NCI-H2196 (cell line): ENCODE results near the gene FN3K.
A peak's percentile ranks its signal among the peaks of the same experiment; 100 is the strongest.
"Not testable (repeated sequence)": the region's sequence is repeated elsewhere in the genome, so short reads cannot be mapped to it uniquely, and the experiment has no call there.

Experiments used
- DNase-seq: peaks from one replicate; lab custom pipeline; 2025; ENCODE audit not compliant: unreplicated experiment; lab: John Stamatoyannopoulos, UW

Gene FN3K

DNA sequence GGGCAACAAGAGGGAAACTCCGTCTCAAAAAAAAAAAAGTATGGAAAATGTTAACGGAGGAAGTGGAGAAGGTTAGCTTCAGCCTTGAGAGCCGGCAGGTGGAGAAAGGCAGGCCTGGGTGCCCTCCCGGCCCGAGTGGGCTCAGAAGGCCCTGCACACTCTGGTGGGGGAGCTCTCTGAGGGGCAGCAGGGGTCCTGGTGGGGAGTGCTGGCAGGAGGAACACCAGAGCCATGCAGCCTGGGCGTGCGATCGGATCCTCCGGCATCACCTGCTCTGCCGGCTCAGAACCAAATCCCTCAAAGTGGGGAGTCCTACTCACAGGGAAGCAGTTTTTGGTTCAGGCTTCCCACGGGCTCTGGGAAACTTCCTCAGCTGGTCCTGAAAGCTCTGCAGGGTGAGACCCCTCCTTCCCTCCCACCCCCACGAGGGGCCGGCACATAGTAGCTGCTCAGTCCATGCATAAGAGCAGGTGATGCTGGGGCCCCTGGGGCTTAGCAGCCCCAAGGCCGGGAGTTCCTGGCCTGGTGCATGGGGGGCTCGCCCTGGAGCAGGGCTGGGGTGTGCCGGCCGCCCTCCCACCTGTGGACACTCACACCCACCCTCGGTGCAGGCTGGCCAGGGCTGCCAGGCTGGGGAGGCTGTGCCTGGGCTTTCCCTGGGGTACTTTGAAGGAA lies 1.2 kb downstream of the FN3K start:
- DNase-seq = no peak

DNA sequence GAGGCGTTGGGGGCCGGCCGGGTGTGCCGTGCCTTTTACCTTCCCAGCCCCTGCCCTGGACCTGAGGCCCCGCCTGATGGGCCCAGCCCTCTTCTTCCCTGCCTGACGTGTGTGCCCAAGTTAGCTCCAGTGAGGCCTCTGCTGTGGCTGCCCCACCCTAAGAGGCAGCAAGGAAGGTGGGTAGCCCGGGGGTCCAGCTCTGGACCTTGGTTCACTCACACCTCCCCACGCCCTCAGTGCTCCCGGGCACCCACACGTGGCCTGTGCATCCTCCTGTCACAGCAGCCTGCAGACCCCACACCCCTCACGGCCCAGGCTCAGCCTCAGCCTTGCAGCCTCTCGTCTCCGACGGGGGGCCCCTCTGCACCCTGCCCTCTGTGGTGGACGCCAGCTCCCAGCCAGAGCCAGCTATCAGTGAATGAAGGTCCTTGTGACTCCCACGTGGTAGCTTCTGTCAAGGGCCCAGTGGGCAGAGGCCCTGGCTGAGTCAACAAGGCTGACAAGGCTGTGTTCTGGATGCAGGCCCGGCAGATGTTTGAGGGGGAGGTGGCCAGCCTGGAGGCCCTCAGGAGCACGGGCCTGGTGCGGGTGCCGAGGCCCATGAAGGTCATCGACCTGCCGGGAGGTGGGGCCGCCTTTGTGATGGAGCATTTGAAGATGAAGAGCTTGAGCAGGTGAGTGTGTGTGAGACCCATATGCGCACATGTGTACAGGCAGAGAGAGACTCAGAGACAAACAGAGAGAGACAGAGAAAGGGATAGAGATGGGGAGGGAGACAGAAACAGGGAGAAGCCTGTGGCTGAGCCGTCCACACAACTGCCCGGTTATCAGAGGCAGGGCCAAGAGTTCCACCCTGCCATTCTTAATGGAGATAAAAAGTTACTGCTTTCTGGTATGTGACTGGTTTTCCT lies 2.8 kb downstream of the FN3K start:
- DNase-seq = peak; percentile 91

DNA sequence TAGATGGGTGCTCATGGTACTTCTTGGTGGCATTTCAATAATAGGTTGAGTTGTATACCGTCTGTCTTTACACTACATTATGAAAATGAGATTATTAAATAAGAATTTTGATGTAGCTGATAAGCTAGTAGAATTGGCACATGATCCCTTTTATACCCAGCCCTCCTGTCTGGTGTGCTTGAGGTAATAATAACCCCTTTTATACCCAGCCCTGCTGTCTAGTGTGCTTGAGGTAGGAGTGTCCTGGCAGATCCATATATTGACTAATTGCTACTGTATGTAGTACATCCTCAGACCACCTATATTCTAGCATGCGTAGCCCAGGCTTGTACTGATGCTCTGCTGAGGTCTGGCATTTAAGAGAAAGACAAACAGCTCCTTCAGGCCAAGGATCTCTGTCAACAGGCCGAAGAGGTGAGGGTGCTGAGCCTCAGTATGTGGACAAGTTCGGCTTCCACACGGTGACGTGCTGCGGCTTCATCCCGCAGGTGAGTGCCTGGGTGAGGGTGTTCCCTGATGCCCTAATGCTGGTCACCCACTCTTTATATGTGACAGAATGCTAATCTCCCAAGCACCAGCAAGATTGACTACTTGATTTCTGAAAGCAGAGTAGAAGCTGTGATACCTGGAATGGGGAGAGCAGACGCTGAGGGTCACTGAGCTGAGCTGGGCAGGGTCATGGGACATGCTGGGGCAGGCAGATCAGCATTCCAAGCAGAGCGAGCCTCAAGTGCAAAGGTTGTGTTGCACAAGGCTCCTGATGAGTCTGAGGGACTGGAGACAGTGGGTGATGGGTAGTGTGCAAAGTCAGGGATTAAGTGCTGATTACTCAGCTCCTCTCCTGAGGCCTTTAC lies 5.7 kb downstream of the FN3K start:
- DNase-seq = no peak

DNA sequence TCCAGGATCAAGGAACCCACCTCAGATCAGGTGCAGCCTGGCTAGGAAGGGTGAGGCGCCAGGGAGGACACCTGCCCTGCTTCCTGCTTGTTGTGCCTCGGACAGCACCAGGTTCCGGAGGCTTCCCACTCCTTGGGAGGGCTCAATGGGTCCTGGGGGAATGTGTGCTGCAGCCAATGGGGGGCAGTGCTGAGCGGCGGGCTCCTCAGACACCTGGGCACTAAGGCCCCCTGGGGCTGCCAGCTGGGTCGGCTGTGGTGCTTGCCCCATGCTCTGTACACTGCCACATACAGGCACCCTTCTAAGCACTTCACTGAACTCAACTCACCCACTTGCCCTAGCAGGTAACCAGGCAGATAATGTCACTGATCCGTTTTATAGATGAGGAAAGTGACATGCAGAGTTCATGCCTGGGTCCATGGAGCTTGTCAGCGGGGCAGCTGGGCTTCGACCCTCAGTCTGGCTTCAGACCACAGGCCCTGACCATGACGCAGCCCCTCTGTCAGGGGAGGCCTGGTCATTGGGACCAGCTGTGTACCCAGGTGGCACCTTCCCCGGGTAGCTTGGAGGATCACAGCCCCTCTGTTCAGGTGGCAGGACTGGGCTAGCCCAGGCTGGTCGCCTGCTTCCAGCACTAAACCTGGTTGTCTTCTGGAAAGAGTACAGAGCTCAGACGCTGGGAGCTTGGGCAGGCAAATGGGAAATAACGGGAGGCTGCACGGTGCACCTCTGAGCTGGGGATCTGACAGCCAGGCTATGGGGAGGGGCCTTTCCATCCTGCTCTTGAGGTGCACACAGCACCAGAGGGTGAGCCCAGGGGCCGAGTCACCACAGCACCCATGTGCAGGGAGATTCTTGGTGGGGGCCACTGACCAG lies 8.2 kb downstream of the FN3K start:
- no peak for DNase-seq

DNA sequence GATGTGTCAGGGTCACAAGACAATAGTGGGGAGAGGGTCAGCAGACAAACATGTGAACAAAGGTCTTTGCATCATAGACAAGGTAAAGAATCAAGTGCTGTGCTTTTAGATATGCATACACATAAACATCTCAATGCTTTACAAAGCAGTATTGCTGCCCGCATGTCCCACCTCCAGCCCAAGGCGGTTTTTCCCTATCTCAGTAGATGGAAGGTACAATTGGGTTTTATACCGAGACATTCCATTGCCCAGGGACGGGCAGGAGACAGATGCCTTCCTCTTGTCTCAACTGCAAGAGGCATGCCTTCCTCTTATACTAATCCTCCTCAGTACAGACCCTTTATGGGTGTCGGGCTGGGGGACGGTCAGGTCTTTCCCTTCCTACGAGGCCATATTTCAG lies 9.3 kb downstream of the FN3K start:
- DNase-seq = not testable (repeated sequence)

DNA sequence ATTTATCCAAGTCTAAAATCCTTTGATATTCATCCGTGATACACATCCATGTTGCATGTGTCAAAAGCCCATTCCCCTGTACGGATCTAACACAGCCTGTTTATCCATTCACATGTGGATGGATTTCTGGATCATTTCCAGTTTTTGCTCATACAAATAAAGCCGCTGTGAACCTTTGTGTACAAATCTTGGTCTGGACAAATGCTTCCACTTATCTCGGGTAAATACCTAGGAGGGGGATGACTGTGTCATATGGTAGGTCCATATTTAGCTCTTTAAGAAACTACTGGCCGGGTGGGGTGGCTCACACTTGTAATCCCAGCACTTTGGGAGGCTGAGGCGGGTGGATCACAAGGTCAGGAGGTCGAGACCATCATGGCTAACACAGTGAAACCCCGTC lies 10.1 kb downstream of the FN3K start:
- no peak for DNase-seq

DNA sequence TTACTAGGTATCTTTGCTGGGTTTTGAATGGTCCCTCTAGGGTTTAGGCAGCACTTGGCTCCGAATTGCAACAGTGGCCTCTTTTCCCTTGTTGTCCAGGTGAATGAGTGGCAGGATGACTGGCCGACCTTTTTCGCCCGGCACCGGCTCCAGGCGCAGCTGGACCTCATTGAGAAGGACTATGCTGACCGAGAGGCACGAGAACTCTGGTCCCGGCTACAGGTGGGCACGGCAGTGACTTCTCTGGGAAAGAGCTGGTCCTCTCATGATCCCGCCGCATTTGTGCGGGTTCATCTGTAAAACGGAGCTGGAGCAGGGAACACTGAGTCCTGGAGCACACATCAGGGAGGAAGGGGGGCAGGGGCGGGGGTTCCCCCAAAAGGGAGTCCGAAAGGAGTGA lies 13.3 kb downstream of the FN3K start:
- DNase-seq = no peak

DNA sequence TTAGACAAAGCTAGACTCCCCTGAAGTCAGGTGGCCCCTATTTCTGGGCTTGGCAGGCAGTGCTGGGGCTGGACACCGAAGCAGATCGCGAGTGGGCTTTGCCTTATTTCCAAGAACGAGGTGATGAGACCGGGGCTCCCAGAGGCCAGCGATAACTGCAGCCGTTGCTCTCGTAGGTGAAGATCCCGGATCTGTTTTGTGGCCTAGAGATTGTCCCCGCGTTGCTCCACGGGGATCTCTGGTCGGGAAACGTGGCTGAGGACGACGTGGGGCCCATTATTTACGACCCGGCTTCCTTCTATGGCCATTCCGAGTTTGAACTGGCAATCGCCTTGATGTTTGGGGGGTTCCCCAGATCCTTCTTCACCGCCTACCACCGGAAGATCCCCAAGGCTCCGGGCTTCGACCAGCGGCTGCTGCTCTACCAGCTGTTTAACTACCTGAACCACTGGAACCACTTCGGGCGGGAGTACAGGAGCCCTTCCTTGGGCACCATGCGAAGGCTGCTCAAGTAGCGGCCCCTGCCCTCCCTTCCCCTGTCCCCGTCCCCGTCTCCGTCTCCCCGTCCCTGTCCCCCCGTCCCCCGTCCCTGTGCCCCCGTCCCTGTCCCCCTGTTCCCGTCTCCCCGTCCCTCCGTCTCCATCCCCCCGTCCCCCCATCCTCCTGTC lies 15.0 kb downstream of the FN3K start:
- DNase-seq = no peak

DNA sequence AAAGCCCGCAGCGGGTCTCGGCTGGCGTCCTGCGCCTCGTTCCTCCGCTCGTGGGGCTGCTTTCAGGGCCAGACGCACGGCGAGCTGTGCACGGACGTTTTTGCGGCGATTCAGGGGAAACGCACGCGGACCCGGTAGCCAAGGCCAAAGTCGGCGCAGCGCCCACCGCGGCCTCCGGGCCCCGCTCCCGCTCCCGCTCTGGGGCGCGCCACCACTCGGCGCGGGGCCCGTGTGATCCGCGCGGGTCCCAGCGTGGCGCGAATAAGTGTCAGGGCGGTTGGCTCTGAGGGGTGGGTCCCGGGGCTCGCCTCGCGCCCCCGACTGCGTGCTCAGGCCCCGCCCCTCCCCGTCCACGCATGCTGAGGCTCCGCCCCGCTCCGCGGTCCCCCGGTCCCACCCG lies 15.8 kb downstream of the FN3K start:
- DNase-seq = no peak

DNA sequence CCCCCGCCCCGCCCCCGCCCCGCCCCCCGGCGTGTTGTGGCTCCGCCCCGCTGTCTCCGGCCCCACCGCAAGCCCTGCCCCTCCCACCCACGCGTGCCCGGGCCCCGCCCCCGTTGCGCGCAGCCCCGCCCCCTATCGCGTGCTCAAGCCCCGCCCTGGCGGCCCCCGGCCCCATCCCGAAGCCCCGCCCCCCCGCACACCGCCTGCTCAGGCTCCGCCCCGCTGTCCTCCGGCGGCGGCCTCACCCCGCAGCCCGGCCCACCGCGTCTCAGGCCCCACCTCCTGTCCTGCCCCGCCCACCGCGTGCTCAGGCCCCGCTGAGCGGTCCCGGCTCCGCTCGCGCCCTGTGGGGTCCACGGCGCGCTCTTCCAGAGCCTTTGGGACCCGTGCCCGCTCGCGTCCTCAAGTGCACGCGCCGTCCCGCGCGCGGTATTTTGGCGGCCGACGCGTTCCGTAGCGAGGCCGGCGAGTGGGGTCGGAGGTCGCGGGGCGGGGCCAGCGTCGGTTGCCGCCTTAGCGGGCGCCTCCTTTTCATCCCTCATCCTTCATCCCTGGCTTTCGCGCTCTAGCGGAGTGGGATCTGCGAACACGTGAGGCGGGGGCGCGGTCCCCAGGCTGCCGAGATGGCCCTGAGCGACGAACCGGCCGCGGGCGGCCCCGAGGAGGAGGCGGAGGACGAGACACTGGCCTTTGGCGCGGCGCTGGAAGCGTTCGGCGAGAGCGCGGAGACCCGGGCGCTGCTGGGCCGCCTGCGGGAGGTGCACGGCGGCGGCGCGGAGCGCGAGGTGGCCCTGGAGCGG lies 16.4 kb downstream of the FN3K start, which contains the start of gene TBCD:
Gene TBCD, plus strand, starts transcription at position 495 of the 800 bp plus-strand sequence. Its CDS starts 129 bp downstream, at position 624.
- peak; percentile 98 for DNase-seq

DNA sequence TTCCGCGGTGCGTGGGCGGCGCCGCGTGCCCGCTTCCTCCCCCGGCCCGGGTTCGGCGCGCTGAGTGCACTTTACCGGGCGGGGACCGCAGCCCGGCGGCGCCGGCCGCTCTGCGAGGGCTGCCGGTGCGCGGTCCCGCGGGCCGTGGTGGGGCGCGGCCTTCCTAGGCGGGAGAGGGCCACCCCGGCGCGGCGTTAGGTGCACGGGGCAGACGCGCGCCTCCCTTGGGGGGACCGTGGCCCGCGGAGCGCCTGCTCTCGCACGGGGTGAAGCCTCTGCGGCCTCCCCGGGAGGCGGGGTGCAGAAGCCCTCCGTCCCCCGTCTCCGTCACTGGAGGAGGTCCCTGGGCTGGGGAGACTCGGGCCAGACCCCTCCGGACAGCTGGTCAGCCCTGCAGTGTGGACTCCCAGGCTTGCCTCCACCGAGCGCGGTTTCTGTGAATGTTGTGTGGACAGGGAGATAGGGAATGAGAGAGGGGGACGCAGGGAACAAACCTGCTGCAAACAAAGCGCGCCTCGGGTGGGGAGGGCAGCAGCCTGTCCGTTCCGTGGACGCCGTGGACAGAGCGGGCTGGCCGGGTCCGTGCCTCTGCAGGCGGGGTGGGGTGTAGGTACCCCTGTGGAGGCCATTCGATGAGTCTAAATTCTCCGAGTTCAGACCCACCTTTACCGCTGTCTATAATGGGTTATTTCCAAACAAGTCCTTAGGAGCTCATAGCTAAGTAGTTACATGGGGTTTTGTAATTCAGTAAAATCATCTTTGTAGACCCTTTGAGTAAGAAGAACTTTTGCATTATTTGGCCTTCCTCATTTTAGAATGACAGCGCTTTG lies 17.2 kb downstream of the FN3K start:
- no peak for DNase-seq

DNA sequence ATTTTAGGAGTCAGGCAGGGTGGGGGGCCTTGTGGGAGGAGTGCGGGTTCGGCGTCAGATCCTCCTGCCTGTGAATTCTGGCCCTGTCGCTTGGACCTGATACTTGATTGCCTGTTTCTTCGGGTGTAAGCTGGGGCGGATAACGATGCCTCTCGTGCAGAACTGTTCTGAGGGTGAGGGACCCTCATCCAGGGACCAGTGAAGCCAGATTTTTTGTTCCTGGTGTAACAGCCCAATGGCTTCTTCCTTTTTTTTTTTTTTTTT lies 17.7 kb downstream of the FN3K start:
- DNase-seq = no peak

DNA sequence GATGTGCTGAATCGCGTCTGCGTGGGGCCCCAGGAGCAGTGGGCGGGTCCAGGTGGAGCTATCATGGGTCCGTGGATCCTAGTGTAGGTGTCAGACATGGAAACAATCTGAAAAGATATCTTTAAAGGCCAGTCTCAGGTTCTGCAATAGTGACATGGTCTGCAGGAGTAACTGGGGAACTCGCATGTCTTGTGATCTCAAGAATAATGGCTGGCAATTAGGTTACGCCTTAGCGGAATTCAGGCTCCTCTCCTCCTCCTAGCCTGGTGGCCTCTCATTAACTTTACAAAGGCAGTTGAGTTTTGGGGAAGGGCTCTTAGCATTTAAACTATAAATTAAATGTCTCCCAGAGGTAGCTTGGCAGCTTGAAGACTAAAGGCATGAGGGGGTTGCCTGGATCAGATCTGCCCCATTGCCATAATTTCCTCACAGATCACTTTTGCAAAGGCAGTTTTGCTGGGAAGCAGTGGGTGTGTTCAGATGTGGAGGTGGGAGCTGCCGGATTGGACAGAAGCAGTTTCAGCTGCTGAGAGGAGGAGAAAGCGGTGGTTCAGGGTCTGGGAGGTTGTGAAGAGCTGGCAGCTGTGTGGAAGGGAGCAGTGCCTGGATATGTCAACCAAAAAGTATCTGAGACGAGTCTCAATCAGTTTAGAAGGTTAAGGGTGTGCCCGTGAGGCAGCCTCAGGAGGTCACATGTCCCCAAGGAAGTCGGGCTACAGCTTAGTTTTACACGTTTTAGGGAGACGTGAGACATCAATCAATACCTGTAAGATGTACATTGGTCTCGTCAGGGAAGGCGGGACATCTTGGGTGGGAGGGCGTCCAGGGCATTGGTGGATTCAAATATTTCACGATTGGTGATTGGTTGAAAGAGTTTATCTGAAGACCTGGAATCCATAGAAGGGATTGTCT lies 19.1 kb downstream of the FN3K start:
- DNase-seq = peak; percentile 94

DNA sequence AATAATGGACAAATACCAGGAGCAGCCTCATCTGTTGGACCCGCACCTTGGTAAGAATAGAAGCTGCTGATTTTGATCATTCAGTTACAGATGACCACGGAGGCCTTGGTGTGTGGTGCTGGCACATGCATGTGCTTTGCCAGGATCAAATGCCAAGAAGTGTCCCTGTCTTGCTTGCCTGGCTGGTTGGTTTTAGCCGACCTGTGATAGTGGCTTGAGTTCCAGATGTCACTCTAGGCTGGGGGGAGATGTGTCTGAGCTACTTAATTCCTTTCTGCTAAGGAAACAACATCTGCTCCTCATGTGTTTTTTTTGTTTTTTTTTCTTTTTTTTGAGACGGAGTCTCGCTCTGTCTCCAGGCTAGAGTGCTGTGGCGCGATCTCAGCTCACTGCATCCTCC lies 20.8 kb downstream of the FN3K start:
- no peak for DNase-seq

DNA sequence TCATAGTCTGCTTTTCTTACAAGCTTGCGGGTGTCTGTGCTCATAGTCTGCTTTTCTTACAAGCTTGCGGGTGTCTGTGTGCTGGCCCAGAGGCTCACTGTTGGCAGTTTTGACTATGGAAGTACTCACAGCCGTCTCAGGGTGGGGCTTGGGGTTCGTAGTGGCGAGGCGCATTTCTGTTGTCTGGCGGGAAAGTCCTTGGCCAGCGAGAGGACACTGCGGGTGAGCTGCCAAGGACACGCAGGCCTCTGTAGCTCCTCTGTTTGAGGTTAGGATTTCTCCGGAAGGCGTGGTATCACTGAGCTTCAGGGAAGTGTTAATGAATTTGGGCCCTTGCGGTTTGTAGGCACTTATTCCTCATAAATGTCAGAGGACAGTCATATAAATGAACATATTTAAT lies 30.0 kb downstream of the FN3K start:
- DNase-seq = no peak

DNA sequence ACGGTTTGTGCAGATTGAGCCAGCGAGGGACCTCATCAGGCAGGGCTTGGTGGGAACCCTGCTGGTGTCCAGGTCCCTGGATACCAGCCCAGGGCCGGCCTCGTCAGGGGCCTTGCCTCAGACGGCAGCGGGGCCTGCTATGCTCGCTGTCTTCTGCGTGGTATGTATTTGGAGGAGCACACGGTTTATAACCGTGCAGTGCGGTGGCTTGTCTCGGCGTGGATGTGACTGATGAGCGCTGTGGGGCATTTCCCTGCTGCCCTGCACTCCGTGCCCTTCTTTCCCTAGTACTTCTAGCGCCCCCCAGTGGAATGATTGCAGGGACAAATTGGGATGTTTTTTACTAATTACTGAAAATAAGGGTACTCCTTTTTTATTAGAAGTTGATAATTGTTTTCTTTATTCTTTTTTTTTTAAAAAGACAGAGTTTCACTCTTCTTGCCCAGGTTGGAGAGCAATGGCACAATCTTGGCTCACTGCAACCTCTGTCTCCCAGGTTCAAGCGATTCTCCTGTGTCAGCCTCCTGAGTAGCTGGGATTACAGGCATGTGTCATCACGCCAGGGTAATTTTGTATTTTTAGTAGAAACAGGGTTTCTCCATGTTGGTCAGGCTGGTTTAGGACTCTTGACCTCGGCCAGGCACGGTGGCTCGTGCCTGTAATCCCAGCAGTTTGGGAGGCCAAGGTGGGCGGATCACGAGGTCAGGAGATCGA lies 31.8 kb downstream of the FN3K start:
- DNase-seq = peak; percentile 78

DNA sequence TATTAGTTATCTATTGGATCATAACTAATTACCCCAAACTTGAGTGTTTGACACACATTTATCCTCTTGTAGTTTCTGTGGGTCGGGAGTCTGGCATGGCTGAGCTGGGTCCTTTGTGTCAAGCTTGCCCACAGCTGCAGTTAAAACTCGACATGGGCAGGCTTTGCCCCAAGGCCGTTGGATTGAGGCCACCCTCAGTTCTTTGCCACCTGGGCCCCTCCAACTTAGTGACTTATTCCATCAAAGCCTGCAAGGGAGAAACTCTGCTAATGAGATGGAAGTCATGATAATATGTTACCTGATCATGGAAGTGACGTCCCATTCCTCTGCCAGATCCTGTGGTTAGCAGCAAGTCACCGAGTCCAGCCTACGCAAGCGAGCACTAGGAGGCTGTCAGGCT lies 33.6 kb downstream of the FN3K start:
- DNase-seq = no peak
